Measurements from ENCODE around the gene RCN1. TPM values are rescaled to one million over a fixed set of nuclear protein-coding genes. Genes with fewer than 3 reads are reported as not detected.

RCN1 gene
- total and polyA plus RNA-seq, 2 of the 8 experiments (the other 6 are each of a cell fraction or from before 2014, with no cell fraction given), result 45.1 to 123 TPM

- no peak for TF ChIP-seq USF2 (IDR thresholded peaks at IDR 0.05; ENCODE audit: low read length)
- no peak for TF ChIP-seq SIN3A (conservative IDR thresholded peaks at IDR 0.05 in 1 of 2, IDR thresholded peaks at IDR 0.05 in 1 of 2; ENCODE audit: low read depth in 1 of 2, low read length in 2 of 2)
- no peak for TF ChIP-seq HDAC6 (IDR thresholded peaks at IDR 0.05; ENCODE audit: low read depth, low read length)
Observed at GRCh38 chr11:32082346-32082986, 8.4 kb upstream of the RCN1 start (continued).

Data from H1 (cell line).